ENCODE data around the gene AGO1.
"Not testable (repeated sequence)": the region's sequence is repeated elsewhere in the genome, so short reads cannot be mapped to it uniquely, and the experiment has no call there.

AGO1 gene

GRCh38 chr1:35870651-35871309 is 12.2 kb upstream of the AGO1 start:
- DNase-seq, result no peak

GRCh38 chr1:35873243-35873750 is 9.7 kb upstream of the AGO1 start:
- DNase-seq, result no peak

GRCh38 chr1:35874115-35874514 is 8.9 kb upstream of the AGO1 start:
- not testable (repeated sequence) for DNase-seq

- DNase-seq, result no peak
Measured at GRCh38 chr1:35876988-35877387, 6.0 kb upstream of the AGO1 start.

- no peak for DNase-seq
Measured at GRCh38 chr1:35881850-35882273, 1.1 kb upstream of the AGO1 start.

- no peak for DNase-seq
Measured at GRCh38 chr1:35882586-35882944, 444 bp upstream of the AGO1 start.

- DNase-seq, result peak; percentile 49
Measured at GRCh38 chr1:35883635-35884101, 659 bp downstream of the AGO1 start.

- DNase-seq, result no peak
Measured at GRCh38 chr1:35884934-35885333, 1.9 kb downstream of the AGO1 start.

GRCh38 chr1:35885961-35886558 is 3.1 kb downstream of the AGO1 start:
- DNase-seq, result peak; percentile 47

- DNase-seq, result no peak
Measured at GRCh38 chr1:35886577-35887431, 3.8 kb downstream of the AGO1 start.

- no peak for DNase-seq
Measured at GRCh38 chr1:35887508-35887907, 4.5 kb downstream of the AGO1 start.

GRCh38 chr1:35888255-35888654 is 5.2 kb downstream of the AGO1 start:
- DNase-seq, result no peak

GRCh38 chr1:35888981-35889380 is 6.0 kb downstream of the AGO1 start:
- DNase-seq, result not testable (repeated sequence)

GRCh38 chr1:35893051-35893879 is 10.3 kb downstream of the AGO1 start:
- DNase-seq, result no peak

GRCh38 chr1:35894183-35894582 is 11.2 kb downstream of the AGO1 start:
- DNase-seq, result no peak

- no peak for DNase-seq
Measured at GRCh38 chr1:35894656-35895055, 11.6 kb downstream of the AGO1 start.

GRCh38 chr1:35899941-35900340 is 16.9 kb downstream of the AGO1 start:
- no peak for DNase-seq

GRCh38 chr1:35901235-35901634 is 18.2 kb downstream of the AGO1 start:
- DNase-seq, result no peak

- DNase-seq, result no peak
Measured at GRCh38 chr1:35902671-35903070, 19.7 kb downstream of the AGO1 start.

GRCh38 chr1:35914717-35915116 is 31.7 kb downstream of the AGO1 start:
- DNase-seq, result no peak

GRCh38 chr1:35915693-35916092 is 32.7 kb downstream of the AGO1 start:
- peak; percentile 60 for DNase-seq

GRCh38 chr1:35923791-35924221 is 40.8 kb downstream of the AGO1 start:
- DNase-seq, result no peak

GRCh38 chr1:35924838-35925237 is 41.8 kb downstream of the AGO1 start:
- no peak for DNase-seq
